ENCODE results near the gene OR1J1.

OR1J1 gene, protein sequence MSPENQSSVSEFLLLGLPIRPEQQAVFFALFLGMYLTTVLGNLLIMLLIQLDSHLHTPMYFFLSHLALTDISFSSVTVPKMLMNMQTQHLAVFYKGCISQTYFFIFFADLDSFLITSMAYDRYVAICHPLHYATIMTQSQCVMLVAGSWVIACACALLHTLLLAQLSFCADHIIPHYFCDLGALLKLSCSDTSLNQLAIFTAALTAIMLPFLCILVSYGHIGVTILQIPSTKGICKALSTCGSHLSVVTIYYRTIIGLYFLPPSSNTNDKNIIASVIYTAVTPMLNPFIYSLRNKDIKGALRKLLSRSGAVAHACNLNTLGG

DNA sequence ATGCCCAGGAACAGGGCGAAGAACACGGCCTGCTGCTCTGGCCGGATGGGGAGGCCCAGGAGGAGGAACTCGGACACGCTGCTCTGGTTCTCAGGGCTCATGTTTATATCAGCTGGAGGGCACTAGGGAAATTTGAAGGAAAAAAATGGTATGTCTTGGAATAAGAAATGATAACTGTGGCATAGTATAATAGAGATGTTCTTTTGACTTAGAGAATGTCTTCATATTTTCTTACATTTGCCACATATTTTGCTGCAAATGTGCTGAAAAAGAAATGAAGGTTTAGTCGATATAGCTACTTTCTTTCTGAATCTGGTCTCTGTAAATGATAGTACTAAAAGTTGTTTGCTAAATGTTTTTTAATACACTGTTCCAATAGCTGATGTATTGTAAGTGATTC, at the start of gene OR1J1:
Gene OR1J1 (minus strand): TSS at position 101 of the 400 bp plus-strand sequence. CDS start 0 bp downstream, at position 101.
- DNase-seq, result no peak

DNA sequence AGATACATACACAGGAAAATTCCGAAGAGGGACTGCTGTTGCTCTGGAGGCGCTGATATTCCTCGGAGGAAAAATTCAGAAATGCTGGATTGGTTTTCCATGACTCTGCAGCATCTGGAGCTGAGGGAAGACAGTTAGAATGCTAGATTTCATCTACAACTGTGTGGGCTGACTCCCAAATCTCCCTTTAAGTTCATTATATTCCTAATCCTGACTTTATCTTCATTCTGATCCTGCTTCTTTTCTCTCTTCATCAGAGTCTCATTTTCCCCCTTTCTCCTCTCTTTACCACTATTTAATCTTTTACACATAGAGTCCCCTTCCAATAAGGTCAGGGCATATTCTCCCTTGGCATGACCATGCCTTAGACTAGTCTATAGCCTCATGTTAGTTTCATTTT, 49.5 kb upstream of the OR1J1 start, which contains the start of gene OR1N1:
Gene OR1N1 (minus strand): TSS at position 101 of the 400 bp plus-strand sequence. CDS start 0 bp downstream, at position 101.
- DNase-seq, result no peak

DNA sequence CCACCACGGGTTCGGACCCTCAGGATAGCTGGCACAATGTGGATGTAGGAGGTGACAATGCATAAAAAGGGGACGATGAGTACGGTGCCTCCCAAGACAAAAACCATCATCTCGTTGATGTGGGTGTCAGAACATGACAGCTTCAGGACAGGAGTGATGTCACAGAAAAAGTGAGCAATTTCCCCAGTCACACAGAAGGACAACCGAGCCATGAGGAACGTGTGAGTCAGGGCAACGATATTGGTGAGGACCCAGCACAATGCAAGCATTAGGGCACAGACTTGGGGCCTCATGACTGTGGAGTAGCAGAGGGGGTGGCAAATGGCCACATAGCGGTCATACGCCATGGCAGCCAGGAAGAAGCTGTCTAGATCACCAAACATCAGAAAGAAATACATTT, 48.9 kb upstream of the OR1J1 start:
- DNase-seq, result peak; percentile 27

DNA sequence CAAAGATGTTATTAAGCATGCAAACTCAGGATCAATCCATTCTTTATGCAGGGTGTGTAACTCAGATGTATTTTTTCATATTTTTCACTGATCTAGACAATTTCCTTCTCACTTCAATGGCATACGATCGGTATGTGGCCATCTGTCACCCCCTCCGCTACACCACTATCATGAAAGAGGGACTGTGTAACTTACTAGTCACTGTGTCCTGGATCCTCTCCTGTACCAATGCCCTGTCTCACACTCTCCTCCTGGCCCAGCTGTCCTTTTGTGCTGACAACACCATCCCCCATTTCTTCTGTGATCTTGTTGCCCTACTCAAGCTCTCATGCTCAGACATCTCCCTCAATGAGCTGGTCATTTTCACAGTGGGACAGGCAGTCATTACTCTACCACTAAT, 41.6 kb upstream of the OR1J1 start:
- DNase-seq, result no peak

DNA sequence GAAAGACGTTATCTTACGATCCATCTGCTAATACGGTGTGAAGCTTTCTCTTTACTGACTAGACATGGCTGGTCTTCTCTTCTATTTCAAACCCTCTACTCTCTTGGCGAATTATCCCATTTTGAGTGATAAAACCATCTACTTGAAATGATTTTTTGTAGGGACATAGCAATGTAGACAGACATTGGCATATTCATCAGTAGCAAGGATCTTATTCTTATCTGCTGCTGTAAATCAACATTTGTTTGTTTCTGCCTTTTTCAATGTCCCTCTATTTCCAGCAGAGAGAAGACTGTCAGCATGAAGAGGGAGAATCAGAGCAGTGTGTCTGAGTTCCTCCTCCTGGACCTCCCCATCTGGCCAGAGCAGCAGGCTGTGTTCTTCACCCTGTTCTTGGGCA, 41.1 kb upstream of the OR1J1 start, which contains the start of gene OR1J4:
Gene OR1J4 (plus strand): TSS at position 301 of the 400 bp plus-strand sequence. CDS start 0 bp downstream, at position 301.
- DNase-seq, result no peak

DNA sequence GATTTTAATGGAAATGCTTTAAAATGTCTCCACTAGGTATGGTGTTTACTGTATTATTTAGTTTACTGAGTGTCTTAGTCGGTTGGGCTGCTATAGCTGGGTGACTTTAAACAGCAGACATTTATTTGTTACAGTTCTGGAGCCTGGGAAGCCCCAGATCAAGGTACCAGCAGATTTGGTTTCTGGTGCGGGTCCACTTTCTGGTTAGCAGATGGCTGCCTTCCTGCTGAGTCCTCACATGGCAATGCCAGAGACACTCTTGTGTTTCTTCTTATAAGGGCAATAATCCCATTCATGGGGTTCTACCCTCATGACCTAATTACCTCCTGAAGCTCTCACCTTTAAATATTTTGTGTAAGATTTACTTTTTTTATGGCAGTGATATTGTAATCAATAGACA, 40.5 kb upstream of the OR1J1 start:
- no peak for DNase-seq

DNA sequence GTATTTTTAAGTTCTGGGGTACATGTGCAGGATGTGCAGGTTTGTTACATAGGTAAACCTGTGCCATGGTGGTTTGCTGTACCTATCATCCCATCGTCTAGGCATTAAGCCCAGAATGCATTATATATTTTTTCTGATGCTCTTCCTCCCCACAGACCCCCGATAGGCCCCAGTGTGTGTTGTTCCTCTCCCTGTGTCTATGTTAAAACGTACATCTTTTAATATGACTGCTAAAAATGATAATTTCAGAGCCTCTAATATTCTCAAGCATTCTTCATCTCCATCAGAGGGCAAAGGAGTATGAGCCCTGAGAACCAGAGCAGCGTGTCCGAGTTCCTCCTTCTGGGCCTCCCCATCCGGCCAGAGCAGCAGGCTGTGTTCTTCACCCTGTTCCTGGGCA, 32.8 kb upstream of the OR1J1 start, which contains the start of gene OR1J2:
Gene OR1J2 (plus strand): TSS at position 301 of the 400 bp plus-strand sequence. CDS start 0 bp downstream, at position 301.
- no peak for DNase-seq

DNA sequence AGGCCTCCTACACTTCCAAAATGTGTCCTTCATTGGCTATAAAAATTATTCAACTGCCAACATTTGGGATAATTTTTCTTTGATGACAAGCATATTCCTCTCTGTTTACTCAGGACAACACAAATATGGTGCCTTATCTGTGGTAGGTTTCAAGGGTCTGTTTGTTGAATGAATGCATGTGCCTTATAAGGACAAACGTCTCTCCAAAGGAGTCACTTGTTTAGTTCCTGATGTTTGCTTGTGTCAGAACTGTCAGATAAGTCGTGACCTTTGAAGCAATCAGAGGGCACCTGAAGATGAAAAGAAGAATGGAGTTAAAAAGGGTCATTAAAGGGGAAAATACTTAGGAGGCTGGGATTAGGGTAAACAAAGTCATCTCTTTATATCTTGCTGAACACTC, 29.2 kb upstream of the OR1J1 start:
- DNase-seq, result no peak

DNA sequence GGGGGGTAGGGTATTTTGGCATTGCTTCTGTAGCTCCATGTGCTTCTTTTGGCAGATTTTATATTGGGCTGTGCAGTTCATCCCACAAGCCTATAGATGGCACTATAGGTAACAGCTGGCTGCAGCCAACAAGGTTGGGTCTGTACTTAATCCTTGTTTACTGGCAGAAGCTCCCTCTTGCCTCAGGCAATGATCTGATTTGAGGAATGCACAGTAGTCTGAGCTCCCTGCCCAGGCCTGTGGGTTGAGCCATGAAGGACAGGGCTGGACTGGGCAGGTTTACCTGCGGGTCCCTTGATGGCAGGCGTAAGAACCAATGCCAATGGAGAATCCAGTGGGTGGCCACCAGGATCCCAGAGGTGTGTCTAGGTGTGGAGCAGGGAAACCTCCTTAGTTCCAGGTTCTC, 21.2 kb upstream of the OR1J1 start:
- peak; percentile 26 for DNase-seq

DNA sequence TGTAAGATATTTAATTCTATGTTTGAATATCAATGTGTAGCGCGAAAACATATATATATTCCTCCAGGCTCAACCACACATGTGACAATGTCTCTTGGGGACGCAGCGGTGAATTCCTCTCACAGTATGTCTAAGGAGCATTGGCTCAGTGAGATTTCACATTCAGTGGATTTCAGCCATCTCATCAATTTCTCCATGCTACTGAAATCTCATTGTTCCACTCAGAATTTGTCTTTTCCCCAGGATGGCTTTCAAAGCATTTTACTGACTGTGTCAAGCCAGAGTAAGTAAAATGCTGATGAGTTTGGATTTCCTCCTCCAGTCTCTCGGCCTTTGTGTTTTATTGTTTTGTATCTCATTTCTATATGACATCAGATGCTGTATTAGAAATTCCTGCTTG, 1.3 kb upstream of the OR1J1 start:
- DNase-seq, result no peak

DNA sequence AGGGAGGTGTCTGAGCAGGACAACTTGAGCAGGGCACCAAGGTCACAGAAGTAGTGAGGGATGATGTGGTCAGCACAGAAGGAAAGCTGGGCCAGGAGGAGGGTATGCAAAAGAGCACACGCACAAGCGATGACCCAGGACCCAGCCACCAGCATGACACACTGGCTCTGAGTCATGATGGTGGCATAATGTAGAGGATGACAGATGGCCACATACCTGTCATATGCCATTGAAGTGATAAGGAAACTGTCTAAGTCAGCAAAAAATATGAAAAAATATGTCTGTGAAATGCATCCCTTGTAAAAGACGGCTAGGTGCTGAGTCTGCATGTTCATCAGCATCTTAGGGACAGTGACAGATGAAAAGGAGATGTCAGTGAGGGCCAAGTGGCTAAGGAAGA, 380 bp downstream of the OR1J1 start:
- no peak for DNase-seq

DNA sequence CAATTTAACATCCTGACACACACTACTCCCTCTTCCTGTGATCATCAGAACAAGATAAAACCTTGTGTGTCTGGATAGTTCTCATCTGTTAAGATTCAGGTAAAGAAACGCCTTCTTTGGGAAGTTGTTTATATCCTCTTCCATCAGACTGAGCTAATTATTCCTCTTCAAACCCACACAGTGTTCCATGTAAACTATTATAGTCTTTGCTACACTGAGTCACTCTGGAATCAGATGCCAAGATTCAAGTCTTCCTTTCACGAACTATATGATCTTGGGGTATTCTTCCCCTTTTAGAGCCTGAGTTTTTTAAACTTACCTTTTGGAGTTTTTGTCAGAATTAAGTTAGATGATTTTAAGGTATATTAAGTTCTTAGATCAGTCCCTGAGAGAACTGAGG, 2.0 kb downstream of the OR1J1 start:
- no peak for DNase-seq

DNA sequence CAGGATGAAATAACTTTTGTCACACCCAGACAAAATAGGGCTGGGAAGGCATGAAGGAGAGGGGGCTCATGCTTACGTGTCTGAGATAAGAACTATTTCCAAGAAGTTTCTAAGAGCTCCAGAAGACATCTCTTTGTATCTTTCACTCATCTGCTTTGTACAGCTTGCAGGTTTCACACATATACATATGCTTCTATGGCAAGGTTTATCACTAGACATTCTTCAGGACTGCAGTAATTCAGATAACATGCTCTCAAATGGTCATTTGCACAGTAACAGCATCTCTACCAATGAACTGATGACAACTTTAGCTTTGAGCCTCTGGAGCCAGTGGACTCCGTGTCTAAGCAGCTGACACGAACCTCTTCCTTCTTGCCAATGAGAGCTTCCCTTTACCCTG, 3.2 kb downstream of the OR1J1 start:
- no peak for DNase-seq

DNA sequence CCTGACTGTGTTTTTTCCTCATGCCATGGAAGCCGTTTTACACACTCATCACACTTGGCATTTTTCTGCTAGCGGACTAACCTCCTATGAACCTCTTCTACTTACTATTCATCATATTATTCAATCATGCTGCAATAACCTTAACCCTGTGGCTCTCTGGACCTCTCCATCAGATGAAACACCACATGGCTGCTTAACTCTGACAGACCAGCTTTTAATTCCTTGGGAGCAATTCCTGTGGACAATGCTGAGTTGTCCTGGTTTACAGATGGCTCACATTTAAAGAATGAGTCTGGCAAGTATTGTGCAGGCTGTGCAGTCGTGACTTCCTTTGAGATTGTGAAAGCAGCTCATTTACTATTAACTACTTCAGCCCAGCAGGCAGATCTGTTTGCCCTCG, 9.0 kb downstream of the OR1J1 start:
- no peak for DNase-seq

DNA sequence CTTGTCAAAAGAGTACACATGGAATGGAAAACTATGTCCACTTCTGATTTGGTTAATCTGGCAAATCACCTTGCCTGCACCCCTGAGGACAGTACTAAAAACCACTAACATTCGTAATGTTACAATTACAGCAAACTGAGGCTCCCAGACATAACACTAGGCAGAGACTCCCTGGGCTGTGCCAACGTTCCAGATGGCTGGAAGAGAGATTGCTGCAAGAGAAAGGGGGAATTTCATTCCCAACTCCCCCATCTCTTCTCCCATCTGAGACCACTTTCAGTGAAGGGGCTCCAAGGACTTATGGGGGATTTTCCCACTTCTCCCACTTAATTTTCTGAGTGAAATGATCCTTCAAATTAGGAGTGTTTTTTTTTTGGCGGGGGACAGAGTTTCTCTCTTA, 11.3 kb downstream of the OR1J1 start:
- no peak for DNase-seq

DNA sequence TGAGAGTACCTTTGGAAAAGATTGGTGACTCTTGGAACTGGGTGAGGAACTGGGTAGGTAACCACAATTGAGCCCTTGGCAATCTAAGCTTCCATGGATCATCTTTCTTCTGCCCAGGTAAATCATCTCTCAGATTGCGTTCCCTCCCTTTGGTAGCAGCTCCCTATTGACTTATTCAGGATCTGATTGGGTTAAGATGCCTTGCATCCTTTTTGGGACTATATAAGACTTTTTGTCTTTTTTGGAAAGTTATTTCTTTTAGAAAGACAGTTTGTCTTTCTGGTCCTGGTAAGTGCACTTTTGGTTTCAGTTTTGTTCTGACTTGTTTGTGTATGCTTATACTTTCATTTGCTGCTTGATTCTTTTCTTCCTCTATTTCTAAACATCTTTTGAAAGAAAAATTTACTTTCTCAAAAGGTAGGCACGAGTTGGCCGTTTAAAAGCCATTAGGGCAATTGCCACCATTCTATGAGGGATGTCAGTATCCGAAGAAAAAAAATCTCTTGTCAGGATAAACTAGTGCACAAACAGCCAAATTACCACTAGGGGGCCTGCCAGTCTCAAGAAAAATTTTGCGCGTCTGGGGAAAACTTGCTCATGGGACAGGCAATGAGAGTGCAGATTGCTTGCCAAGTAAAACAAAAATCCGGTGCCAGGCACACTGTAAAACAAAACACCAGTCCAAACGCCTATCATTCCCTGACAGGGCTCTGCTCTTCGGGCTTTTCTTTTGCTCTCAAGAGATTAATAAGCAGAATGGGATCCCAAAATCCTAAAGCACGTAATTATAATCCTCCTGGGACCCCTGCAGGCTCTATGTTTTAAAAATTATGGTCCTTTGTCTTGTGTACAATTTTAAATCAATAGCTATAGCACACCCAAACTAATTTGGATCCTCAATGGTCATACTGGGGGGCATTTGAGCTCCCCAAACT, 12.8 kb downstream of the OR1J1 start:
- peak; percentile 74 for DNase-seq

DNA sequence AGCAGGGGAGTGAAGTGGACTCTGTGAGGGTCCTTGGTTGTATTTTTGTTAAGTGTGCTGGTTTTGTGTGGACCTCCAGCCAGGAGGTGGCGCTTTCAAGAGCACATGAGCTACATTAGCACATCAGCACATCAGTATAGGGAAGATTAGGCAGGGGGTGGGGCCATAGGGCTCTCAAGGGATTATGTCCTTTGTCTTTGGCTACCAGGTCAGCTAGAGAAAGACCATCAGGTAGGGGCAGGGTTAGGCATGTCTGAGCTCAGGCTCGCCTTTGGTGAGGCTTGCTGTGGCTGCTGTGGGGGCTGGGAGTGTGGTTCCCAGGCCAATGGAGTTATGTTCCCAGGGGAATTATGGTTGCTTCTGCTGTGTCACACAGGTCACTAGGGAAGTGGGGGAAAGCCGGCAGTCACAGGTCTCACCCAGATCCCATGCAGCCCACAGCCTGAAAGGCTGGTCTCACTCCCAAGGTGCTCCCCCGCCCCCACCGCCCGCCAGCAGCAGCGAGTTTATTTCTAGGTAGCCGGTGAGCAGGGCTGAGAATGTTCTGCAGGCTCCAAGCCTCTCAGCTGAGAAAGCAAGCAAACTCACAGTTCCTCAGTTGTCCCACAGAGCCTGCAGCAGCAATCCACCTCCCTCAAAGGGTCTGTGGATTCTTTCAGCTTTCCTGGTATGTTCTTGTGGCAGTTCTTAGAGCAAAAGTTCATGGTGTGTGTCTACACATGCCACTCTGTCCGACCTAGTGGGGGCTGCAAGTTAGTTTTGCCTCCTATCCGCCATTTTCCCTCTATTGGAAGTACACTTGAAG, 13.7 kb downstream of the OR1J1 start:
- DNase-seq, result peak; percentile 39

DNA sequence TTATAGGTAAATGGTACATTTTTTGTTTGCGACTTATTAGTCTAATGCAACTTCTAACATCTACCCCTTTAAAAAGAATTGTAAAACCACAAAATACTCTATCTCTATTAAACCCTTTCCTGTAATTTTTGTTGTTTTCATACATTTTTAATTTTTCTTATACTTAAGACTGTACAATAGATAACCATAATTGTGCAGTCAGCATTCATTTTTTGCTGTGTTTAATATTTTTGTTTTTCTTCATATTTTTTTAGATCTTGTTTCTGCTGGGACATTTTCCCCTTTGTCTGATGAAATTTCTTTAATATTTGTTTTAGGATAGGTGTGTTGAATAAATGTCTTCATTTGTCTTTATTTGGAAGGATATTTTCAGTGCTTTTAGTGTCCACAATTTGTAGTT, 19.9 kb downstream of the OR1J1 start:
- no peak for DNase-seq

DNA sequence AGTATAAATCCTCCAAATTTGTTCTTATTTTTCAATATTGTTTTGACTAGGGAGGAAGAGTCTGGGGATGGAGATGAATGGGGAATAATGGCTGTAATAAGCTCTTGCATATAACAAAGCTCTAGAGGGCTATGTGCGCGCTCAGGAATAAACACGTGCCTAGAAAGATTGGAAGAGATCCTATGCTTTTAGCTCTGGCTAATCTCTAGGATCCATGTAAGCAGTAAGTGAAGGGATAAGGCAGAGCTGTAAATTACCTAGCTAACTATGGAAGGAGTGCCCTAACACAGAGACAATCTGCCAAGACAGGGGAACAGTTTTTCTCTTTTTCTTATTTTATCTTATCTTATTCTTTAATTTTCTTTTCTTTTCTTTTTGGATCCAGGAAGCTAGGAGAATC, 21.6 kb downstream of the OR1J1 start:
- DNase-seq, result no peak

DNA sequence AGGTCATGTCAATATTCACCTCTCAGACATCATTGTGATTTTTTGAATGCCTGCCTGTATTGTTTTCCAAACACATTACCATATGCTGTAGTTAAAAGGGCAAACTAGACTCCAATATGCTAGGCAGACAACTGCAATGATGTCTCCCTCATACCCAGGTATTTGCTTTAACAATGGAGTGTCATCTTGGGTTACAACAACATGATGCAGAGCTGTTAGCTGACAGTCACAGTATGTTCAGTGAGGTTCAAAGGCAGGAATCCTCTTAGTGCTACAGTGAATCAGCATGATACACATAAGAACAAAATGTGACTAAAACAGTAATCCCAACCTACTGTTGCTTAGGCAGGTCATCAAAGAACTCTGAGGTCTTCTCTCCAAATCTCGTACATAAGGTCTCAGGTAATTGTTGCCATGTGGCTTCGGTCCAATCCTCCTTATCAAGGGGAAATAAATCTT, 24.0 kb downstream of the OR1J1 start:
- DNase-seq, result no peak

DNA sequence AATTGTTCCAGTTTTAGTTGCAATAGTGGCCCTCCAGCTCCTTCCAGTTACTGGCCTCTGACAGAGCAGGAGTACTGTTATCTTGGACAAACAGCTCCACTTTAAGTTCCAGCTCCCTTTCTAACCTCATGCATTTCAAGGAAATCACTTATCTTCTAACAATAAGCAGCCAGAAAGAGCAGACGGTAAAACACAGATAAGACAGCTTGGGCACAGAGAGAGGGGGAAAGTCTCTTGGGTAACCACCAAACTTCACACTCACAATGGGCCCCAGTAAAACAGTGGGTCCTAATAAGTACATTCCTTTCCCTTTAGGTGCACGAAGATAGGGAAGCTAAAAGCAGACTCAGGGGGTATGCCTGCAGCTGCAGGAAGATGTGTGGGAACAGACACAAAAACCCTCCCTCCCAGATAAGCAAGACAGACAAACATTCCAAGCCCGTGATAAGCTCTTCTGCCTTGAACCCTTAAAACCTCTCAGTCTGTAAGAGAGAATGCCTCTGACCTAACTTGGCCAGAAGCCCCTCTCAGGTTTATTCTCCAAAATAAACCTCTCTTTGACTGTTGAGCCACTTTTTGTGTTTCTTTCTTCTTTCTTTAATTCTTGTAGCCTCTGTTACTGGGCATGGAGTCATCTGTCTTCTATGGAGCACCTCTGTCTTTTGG, 30.8 kb downstream of the OR1J1 start:
- DNase-seq, result no peak

DNA sequence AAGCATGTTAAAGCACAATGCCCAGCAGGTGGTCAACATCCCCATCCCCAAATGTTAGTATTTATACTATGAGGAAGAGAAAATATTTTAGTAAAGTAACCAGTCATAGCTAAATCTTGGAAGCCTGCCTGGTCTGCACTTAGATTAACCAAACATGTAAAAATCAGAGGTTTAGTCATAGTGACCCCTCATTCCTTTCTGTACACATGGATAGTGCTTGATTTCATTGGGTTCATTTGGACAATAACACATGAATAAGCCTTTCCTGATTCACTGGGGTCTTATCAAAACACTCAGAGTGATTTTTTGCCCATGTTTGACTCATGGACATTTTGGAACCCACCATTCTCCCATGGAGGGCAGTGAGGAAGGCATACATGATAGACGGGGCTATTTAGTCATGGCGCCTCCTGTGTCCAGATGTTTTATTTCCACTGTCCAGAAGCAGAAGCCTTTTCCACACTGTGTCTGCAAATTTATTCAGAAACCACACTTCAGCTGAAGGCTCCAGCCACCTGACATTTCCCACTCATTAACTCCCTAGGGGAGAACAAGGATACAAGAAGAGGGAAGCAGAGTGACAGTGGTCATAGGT, 32.5 kb downstream of the OR1J1 start:
- no peak for DNase-seq
